Mesenchymal stem cell (in vitro differentiated cells and primary cell): ENCODE results near the gene NDUFB8. TPM values are rescaled to one million over a fixed set of nuclear protein-coding genes. Genes with fewer than 3 reads are reported as not detected.
A peak's percentile ranks its signal among the peaks of the same experiment; 100 is the strongest.
"Not testable (repeated sequence)": the region's sequence is repeated elsewhere in the genome, so short reads cannot be mapped to it uniquely, and the experiment has no call there.

Experiments
- DNase-seq: peaks from one replicate; pipeline ENCODE4 v3.0.0-alpha.2; 2013
- H2AFZ ChIP-seq: one replicate; pipeline ENCODE4 v1.6.1; 2013; ENCODE audit warnings: low read depth, mild to moderate bottlenecking, control low read depth, inconsistent platforms, low read length, moderate library complexity
- H2AK5ac ChIP-seq: 2 replicates; pipeline ENCODE4 v1.6.1; 2013; ENCODE audit warnings: low read length, moderate library complexity, mild to moderate bottlenecking, inconsistent platforms; ENCODE audit not compliant: severe bottlenecking
- H2BK120ac ChIP-seq: one replicate; pipeline ENCODE4 v1.6.1; 2013; ENCODE audit warnings: low read depth, mild to moderate bottlenecking, inconsistent platforms, low read length, moderate library complexity
- H2BK12ac ChIP-seq, 2 experiments: one replicate each; pipeline ENCODE4 v1.6.1; 2013; ENCODE audit warnings: inconsistent platforms in 2 of 2, low read length in 2 of 2, mild to moderate bottlenecking in 2 of 2, moderate library complexity in 2 of 2, control low read depth in 1 of 2
- H2BK15ac ChIP-seq: one replicate; pipeline ENCODE4 v1.6.1; 2013; ENCODE audit warnings: mild to moderate bottlenecking, low read depth, inconsistent platforms; ENCODE audit not compliant: poor library complexity, severe bottlenecking
- H2BK5ac ChIP-seq: 2 replicates; pipeline ENCODE4 v1.6.1; 2013; ENCODE audit warnings: low read depth, mild to moderate bottlenecking, low read length, control low read depth, inconsistent platforms; ENCODE audit not compliant: poor library complexity, severe bottlenecking
- H3K14ac ChIP-seq, 2 experiments: one replicate each; pipeline ENCODE4 v1.6.1; 2013; ENCODE audit warnings: inconsistent platforms in 2 of 2, low read length in 2 of 2, control low read depth in 1 of 2, mild to moderate bottlenecking in 1 of 2, moderate library complexity in 1 of 2
- H3K18ac ChIP-seq, 2 experiments: one replicate each; pipeline ENCODE4 v1.6.1; 2013; ENCODE audit warnings: inconsistent platforms in 2 of 2, low read length in 2 of 2, control low read depth in 1 of 2, low read depth in 1 of 2, mild to moderate bottlenecking in 1 of 2
- H3K23ac ChIP-seq, 2 experiments: one replicate each; pipeline ENCODE4 v1.6.1; 2013; ENCODE audit warnings: inconsistent platforms in 2 of 2, low read length in 2 of 2, mild to moderate bottlenecking in 2 of 2, moderate library complexity in 2 of 2, control low read depth in 1 of 2
- H3K27ac ChIP-seq: 2 replicates; pipeline ENCODE4 v1.5.1; 2013; ENCODE audit warnings: mild to moderate bottlenecking, moderate library complexity, low read length, control low read depth, inconsistent platforms; ENCODE audit not compliant: poor library complexity, severe bottlenecking
- H3K27me3 ChIP-seq, 2 experiments: 2 replicates each; pipeline versions ENCODE4 v1.6.1 to v1.7.0; 2013; ENCODE audit warnings: low read length in 2 of 2, mild to moderate bottlenecking in 2 of 2, moderate library complexity in 2 of 2, control low read depth in 1 of 2, inconsistent platforms in 1 of 2; ENCODE audit not compliant: control insufficient read depth in 1 of 2, insufficient read depth in 1 of 2
- H3K36me3 ChIP-seq, 2 experiments: 2 replicates each; pipeline versions ENCODE4 v1.6.1 to v1.7.0; 2013; ENCODE audit warnings: low read length in 2 of 2, control low read depth in 1 of 2, inconsistent platforms in 1 of 2, low read depth in 1 of 2, mild to moderate bottlenecking in 1 of 2; ENCODE audit not compliant: insufficient read depth in 2 of 2, control insufficient read depth in 1 of 2
- H3K4ac ChIP-seq, 2 experiments: one replicate each; pipeline ENCODE4 v1.6.1; 2013; ENCODE audit warnings: inconsistent platforms in 2 of 2, low read length in 2 of 2, mild to moderate bottlenecking in 2 of 2, moderate library complexity in 2 of 2, control low read depth in 1 of 2, low read depth in 1 of 2
- H3K4me1 ChIP-seq: 2 replicates; pipeline ENCODE4 v1.6.1; 2013; ENCODE audit warnings: low read depth, low read length, control low read depth; ENCODE audit not compliant: control insufficient read depth, insufficient read depth
- H3K4me2 ChIP-seq: 2 replicates; pipeline ENCODE4 v1.6.1; 2013; ENCODE audit warnings: low read length, mild to moderate bottlenecking, inconsistent platforms; ENCODE audit not compliant: poor library complexity, severe bottlenecking
- H3K4me3 ChIP-seq, 2 experiments: 2 replicates each; pipeline versions ENCODE4 v1.5.1 to v1.7.0; 2013; ENCODE audit warnings: low read length in 2 of 2, mild to moderate bottlenecking in 2 of 2, control low read depth in 1 of 2, low read depth in 1 of 2; ENCODE audit not compliant: insufficient read depth in 1 of 2
- H3K79me1 ChIP-seq: replicated peaks from 2 replicates; pipeline ENCODE4 v1.6.1; 2013; ENCODE audit warnings: mild to moderate bottlenecking, control low read depth, low read length, inconsistent platforms; ENCODE audit not compliant: poor library complexity, severe bottlenecking
- H3K9ac ChIP-seq: 2 replicates; pipeline ENCODE4 v1.7.0; 2013; ENCODE audit warnings: mild to moderate bottlenecking, low read length, moderate library complexity
- H3K9me3 ChIP-seq: 2 replicates; pipeline ENCODE4 v1.7.0; 2013; ENCODE audit warnings: mild to moderate bottlenecking, low read length; ENCODE audit not compliant: control insufficient read depth
- H4K8ac ChIP-seq: one replicate; pipeline ENCODE4 v1.6.1; 2013; ENCODE audit warnings: inconsistent platforms, mild to moderate bottlenecking, low read length, moderate library complexity
- H4K91ac ChIP-seq: one replicate; pipeline ENCODE4 v1.6.1; 2013; ENCODE audit warnings: mild to moderate bottlenecking, low read length, inconsistent platforms
- WGBS: methylation state at CpG from one replicate; pipeline ENCODE4 v1.1.7; 2013; ENCODE audit warnings: mixed read lengths; 5-methylcytosine and 5-hydroxymethylcytosine counted together
- polyA plus RNA-seq, 2 experiments: library from polyadenylated mRNA; stranded (reverse); fragments of 200-250 nt; gene quantifications; one replicate each; pipeline ENCODE4 v1.2.3, GENCODE V29; 2013

NDUFB8 gene
- 333 TPM for polyA plus RNA-seq (2013, experiment 1 of 2)
- polyA plus RNA-seq (2013, experiment 2 of 2) = 343 TPM

GRCh38 chr10:100529475-100530298 lies at the start of gene NDUFB8:
TSS of gene NDUFB8 (minus strand) at chr10:100529871. CDS start at chr10:100529851, 20 bp downstream.
- Histone ChIP-seq H2BK12ac (peak within 1 kb of the TSS in 1 of 2 experiments; percentile 79), H2AK5ac (peak within 1 kb of the TSS; percentile 90), H2AFZ (peak within 1 kb of the TSS; percentile 96), H3K9ac (peak within 1 kb of the TSS; percentile 97), H3K79me1 (peaks cover 22% of the 10 kb centered on the region), H3K36me3 (peaks cover 17 to 33% of the 10 kb centered on the region in 2 experiments), H2BK15ac (peak within 1 kb of the TSS; percentile 83), H2BK120ac (peak within 1 kb of the TSS; percentile 49), H3K27me3 (no peaks in the 10 kb centered on the region), H3K18ac (peak within 1 kb of the TSS; percentile 92 to 95), H3K4ac (peak within 1 kb of the TSS; percentile 87 to 97), H3K14ac (peak within 1 kb of the TSS; percentile 25 to 96), H3K23ac (peak within 1 kb of the TSS in 1 of 2 experiments; percentile 99), H3K4me3 (peak within 1 kb of the TSS; percentile 98 to 99), H4K91ac (peak within 1 kb of the TSS; percentile 90), H3K27ac (peak within 1 kb of the TSS; percentile 58), H4K8ac (peak within 1 kb of the TSS; percentile 99), H3K4me2 (peak within 1 kb of the TSS; percentile 99), H3K4me1 (peaks cover 6% of the 10 kb centered on the region), H2BK5ac (peak within 1 kb of the TSS; percentile 68), H3K9me3 (no peaks in the 10 kb centered on the region)
- DNase-seq = peak; percentile 82
- WGBS = 4% methylated on average over 40 of the region's 43 CpGs

- Histone ChIP-seq H4K91ac (no peak overlapping the region), H3K9ac (no peak overlapping the region), H3K9me3 (no peaks in the 10 kb centered on the region), H3K4me2 (no peak overlapping the region), H2BK5ac (no peak overlapping the region), H3K27ac (no peak overlapping the region), H4K8ac (no peak overlapping the region), H3K4me3 (no peak overlapping the region), H3K18ac (no peak overlapping the region), H3K79me1 (no peaks in the 10 kb centered on the region), H2BK12ac (no peak overlapping the region), H3K4me1 (no peaks in the 10 kb centered on the region), H3K14ac (no peak overlapping the region), H2BK120ac (no peak overlapping the region), H2BK15ac (no peak overlapping the region), H3K4ac (no peak overlapping the region), H2AK5ac (no peak overlapping the region), H3K36me3 (no peaks in the 10 kb centered on the region), H2AFZ (no peak overlapping the region), H3K23ac (no peak overlapping the region), H3K27me3 (peaks cover 80 to 84% of the 10 kb centered on the region in 2 experiments)
- no peak for DNase-seq
- WGBS = 78% methylated on average over 5 of the region's 5 CpGs
Observed at GRCh38 chr10:100576282-100576635, 46.6 kb upstream of the NDUFB8 start.

GRCh38 chr10:100575585-100576281 lies 46.1 kb upstream of the NDUFB8 start:
- Histone ChIP-seq H3K27me3 (peaks cover 80 to 84% of the 10 kb centered on the region in 2 experiments), H2AK5ac (no peak overlapping the region), H3K9ac (no peak overlapping the region), H3K36me3 (no peaks in the 10 kb centered on the region), H3K4me3 (no peak overlapping the region), H3K4me2 (no peak overlapping the region), H3K79me1 (no peaks in the 10 kb centered on the region), H2BK12ac (no peak overlapping the region), H4K8ac (no peak overlapping the region), H3K4ac (no peak overlapping the region), H3K27ac (no peak overlapping the region), H3K23ac (no peak overlapping the region), H3K18ac (no peak overlapping the region), H3K14ac (no peak overlapping the region), H3K9me3 (no peaks in the 10 kb centered on the region), H2BK15ac (no peak overlapping the region), H2AFZ (no peak overlapping the region), H2BK5ac (no peak overlapping the region), H3K4me1 (no peaks in the 10 kb centered on the region), H2BK120ac (no peak overlapping the region), H4K91ac (no peak overlapping the region)
- no peak for DNase-seq
- 81% methylated on average over 8 of the region's 8 CpGs for WGBS

- not testable (repeated sequence) for H2AK5ac ChIP-seq, H3K4me2 ChIP-seq, H3K9ac ChIP-seq, H3K4me3 ChIP-seq, H2BK15ac ChIP-seq, H2BK5ac ChIP-seq, H4K8ac ChIP-seq, H4K91ac ChIP-seq, H3K36me3 ChIP-seq, H2AFZ ChIP-seq, H3K14ac ChIP-seq, H3K4ac ChIP-seq, H3K18ac ChIP-seq, H3K27ac ChIP-seq, H2BK12ac ChIP-seq, H3K9me3 ChIP-seq, H3K79me1 ChIP-seq, H3K23ac ChIP-seq, H3K4me1 ChIP-seq, DNase-seq, H2BK120ac ChIP-seq
- H3K27me3 ChIP-seq = peaks cover 79 to 86% of the 10 kb centered on the region in 2 experiments
- 81% methylated on average over 6 of the region's 7 CpGs for WGBS
Observed at GRCh38 chr10:100575146-100575545, 45.5 kb upstream of the NDUFB8 start.
